RKO (cell line): ENCODE results near the gene KLHDC8A.
"Not testable (repeated sequence)": the region's sequence is repeated elsewhere in the genome, so short reads cannot be mapped to it uniquely, and the experiment has no call there.

ENCODE experiments used
- DNase-seq: peaks from one replicate; pipeline ENCODE4 v3.0.0-alpha.2; 2016; ENCODE audit warnings: low spot score

KLHDC8A gene

DNA sequence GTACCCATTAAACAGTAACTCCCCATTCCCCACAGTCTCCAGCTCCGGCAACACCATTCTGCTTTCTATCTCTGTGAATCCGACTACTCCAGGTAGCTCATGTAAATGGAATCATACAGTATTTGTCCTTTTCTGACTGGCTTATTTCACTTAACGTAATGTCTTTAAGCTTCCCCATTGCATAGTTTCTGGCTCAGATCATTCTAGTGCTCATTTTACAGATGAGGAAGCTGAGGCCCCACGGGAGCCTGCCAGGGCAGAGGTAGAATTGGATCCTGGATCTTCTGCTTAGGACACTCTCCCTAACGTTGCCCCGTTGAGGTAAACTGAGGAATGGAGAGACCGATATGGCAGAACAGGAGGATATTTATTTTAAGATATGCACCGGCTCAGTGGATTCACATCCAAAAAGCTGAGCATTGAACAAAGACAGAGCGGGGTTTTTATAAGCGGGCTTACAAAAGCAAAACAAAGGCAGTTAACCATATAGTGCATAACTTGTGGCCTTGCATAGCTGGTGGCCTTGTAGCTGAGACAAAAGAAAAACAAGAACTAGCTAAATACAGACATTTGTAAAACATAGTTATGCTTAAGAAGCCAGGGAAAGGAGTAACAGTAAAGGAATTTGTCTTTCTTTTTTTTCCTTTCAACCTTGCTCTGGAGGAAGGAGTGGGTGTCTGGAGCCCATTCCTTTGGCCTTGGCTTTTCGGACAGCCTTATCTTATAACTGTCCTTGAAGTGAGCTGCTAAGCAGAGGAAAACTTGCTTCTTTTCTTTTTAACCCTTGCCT, 15.3 kb upstream of the KLHDC8A start:
- no peak for DNase-seq

DNA sequence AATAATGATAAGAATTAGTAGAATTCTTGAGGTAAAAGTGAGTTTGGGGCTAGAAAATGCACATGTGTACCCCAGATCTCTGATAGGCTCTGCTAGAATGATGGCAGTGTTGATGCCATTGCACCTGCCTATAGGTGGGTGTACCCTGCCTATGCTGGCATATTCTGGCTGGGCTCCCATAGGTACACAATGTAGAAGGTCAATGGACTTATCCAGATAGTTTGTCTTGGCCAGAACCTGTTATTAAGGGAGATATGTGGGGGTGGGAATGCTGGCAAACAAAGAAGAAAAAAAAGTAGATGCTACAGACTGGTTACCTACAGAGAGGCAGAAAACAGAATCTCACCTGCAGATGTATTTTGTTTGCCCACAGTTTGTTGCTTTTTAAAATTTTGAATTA, 14.1 kb upstream of the KLHDC8A start:
- DNase-seq = no peak

DNA sequence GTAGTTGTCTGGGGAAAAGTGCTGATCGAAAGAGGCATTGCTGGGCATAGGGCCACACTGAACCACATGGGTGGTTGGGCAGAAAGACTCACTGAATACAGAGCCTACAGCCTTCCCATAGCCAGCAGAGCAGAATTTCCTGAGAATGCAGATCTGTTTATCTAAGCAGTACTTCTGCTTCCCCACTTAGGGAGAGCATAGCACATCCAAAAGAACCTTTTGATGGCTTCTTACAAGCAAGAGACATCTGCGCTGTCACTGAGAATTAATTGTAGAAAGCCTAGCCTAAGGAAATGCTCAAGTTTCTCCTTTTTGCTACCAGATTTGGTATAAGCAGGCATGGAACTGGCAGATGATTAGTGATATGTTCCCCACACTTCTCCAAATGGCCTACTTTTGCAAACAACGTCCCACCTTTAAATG, 13.0 kb upstream of the KLHDC8A start:
- no peak for DNase-seq

DNA sequence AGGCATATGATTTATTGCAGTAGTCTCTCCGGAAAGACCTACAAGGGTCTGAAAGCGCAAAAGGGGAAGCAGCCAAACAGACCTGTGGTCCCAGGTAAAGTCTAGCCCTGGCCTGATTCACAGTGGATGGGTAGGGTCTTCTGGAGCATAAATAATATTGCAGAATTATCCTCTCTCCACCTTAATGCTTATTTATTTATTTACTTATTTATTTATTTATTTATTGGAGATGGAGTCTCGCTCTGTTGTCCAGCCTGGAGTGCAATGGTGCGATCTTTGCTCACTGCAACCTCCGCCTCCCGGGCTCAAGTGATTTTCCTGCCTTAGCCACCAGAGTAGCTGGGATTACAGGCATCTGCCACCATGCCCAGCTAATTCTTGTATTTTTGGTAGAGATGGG, 11.8 kb upstream of the KLHDC8A start:
- no peak for DNase-seq

DNA sequence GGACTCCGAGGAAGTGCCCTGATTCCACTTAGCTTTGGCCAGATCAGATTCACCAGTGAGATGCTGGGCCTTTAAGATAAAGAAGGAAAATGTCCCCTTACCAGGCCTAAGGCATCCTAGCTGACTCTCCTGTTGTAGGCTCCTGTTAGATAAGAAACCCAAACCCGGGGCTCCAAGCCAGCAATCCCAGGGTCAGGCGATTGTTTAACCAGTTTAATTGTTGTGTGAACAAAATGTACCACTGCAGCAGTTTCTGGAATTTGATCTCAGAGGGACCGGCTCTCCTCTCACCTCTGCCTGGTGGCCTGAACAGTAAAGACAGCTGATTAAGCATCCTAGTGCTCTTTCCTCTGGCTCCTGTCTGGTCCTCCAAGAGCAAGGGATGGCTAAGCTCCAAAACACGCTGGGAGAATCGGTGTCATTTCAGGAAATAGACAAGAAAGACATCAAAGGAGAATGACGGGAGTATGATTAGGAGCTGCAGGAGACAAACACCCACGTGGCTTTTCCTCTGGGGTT, 9.3 kb upstream of the KLHDC8A start:
- DNase-seq = no peak

DNA sequence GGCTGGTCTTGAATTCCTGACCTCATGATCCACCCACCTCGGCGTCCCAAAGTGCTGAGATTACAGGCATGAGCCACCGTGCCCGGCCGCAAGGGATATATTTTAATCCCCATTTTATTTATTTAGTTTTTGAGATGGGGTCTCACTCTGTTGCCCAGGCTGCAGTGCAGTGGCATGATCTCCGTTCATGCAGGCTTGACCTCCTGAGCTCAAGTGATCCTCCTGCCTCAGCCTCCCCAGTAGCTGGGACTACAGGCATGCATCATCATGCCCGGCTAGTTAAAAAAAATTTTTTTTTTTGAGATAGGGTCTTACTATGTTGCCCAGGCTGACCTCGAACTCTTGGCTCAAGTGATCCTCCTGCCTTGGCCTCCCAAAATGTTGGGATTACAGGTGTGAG, 8.4 kb upstream of the KLHDC8A start:
- DNase-seq = not testable (repeated sequence)

DNA sequence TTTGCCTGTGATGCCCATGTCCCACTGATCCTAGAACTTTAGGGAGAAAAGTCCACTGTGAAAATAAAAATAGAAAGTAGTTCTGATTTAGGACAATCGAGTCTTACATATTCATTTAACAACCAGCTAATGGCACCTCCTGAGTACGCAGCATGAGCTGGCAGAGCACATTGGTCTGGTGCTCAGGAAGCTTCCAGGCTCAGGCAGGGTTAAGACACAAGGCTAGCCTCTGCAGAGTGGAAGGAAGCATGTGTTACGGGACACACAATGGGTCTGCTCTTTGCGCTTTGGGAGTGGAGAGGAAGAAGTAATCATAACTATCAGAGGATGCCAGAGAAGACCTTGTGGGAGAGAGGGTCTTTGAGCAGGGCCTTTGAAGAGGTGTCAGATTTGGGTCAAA, 4.2 kb upstream of the KLHDC8A start:
- no peak for DNase-seq

DNA sequence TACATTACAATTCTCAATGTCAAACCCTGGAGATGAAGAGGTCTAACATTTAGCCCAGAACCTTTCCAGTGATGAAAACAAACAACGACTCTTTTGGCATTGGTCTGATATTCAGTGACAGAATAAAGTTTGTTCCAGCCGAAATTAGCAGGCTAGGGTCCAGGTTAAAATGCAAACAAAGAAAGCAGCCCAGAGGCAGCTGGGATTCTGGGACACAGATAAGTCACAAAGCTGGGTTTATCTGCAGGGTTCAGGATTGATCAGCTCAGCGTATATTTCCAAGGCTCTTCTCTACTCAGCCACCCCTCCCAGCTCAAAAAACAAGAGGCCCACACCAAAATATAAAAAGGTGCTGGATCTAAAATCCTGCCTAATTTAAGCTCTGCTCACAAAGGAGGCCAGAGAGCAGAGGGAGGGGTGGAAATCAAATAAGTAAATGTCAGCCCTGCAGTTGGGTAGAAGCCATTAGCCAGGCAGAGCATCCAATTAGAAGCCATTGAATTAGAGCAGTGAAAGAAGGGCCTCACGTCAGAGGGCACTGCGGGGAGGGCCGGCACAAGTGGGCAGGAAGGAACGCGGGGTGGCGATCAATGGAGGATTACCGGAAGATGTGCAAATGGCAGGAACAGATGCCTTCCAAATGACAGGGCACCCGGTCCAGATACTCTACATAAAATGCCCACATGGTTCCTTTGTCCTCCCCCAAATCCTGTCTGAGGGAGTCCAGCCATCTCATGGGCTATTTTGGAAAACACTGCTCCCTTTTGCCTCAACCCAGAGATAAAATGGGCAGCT, 3.2 kb upstream of the KLHDC8A start:
- DNase-seq = no peak

DNA sequence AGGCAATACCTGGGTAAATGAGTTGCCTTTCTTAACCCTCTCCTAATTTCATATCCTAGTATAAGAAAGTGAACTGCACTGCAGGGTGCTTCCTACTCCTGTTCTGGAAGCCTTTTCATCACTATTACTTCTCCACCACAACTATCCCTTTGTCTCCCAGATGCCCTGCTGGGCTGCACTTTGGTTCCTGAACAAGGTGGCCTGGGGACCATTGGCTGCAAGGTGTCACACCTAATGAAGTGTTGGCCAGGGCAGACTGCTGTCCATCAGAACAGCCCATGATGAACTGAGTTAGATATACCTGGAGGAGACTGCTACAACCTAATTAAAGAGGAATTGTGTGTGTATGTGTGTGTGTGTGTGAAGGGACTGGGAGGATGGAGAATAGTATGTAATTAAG, 1.9 kb upstream of the KLHDC8A start:
- no peak for DNase-seq

DNA sequence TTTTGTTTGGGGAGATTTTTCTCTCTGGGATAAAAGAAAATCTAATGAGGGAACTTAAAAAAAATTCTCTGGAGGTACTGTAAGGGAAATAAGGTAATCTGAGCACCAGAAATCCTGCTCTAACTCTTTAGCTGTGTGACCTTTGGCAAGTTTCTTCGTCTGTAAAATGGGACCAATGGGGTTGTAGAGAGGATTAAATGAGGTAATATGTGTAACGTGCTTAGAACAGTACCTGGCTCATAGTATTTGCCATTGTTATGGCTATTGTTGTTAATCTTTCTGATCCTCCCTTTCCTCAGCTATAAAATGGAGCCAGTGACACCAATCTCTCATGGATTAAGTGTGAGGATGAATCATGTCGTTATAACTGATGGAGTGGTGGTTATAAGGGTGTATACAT, 845 bp upstream of the KLHDC8A start:
- no peak for DNase-seq

DNA sequence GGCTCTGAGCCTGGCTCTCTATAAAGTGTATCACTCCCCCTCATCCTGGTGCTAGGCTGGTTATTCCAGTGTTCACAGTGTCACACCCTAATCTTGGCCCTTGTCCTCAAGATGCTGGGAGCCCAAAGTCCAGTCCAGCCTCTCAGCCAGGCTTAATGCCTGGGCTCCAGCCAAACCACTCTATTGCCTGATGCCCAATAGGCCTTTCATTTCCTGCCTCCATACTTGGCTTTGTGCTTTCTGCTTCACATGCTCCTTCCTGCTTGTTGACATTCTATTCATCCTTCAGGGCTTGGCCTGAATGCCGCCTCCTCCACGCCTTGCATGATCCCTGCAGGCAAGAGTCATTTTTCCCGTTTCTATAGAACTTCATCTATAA, 1.7 kb downstream of the KLHDC8A start:
- no peak for DNase-seq

DNA sequence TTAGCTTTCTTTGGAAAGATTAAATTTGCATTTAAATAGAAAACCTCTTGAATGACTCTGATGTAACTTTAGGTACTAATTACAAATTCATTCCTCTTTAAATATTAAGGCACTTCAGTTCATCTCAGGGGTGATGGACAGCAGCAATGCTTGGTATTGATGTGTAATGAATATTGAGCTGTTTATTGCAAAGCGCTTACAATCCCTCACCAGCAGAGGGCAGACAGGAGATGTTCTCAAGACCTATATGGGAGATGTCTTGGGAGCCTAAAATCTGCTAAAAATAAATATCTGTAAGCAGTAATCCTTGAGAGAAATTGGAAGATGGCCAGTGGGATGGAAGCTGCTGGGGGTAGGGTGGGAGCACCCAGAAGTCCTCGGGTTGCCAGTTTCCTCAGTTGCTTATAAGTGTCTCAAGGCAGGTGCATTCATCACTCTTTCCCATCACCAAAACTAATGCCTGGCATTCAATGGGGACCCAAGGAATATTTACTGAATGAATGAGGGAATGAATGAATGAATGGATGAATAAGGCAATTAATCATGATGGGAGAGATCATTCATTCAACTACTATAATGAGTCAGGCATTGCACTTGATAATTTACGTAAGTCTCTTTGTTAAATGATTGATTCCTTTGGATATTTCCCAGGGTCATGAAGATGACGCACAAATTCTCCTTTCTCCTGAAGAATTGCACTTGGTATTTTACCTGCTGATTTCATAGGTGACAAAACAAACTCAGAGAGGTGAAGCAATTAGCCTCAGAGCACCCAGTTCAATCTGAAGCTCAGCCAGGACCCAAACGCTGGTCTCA, 2.3 kb downstream of the KLHDC8A start:
- peak; percentile 67 for DNase-seq

DNA sequence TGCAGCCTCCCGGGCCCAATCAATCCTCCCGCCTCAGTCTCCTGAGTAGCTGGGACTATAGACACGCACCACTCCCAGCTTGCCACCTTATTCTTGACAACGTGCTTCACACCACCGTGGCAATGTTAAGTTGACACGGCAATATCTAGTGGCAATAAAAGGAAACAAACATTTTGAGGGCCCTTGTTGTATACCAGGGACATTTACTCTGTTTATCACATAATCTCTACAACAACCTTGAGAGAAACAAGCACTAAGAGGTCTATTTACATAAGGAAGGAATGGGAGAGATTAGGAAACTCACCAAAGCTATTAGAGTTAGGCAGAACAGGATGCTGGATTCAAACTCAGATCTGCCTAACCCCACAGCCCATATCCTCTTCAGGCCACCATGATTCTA, 3.1 kb downstream of the KLHDC8A start:
- DNase-seq = no peak

DNA sequence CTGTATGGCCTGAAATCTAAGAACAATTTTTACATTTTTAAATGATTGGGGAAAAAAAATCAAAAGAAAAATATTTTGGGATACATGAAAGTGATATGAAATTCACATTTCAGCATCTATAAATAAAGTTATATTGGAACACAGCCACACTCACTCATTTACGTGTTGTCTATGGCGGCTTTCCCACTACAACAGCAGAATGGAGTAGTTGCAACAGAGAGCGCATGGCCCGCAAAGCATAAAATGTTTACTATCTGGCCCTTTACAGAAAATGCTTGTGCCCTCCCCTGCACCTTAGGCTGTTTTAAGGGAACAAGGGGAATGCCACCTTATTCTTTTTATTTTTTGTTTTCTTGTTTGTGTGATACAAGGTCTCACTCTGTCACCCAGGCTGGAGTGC, 3.5 kb downstream of the KLHDC8A start:
- DNase-seq = no peak

DNA sequence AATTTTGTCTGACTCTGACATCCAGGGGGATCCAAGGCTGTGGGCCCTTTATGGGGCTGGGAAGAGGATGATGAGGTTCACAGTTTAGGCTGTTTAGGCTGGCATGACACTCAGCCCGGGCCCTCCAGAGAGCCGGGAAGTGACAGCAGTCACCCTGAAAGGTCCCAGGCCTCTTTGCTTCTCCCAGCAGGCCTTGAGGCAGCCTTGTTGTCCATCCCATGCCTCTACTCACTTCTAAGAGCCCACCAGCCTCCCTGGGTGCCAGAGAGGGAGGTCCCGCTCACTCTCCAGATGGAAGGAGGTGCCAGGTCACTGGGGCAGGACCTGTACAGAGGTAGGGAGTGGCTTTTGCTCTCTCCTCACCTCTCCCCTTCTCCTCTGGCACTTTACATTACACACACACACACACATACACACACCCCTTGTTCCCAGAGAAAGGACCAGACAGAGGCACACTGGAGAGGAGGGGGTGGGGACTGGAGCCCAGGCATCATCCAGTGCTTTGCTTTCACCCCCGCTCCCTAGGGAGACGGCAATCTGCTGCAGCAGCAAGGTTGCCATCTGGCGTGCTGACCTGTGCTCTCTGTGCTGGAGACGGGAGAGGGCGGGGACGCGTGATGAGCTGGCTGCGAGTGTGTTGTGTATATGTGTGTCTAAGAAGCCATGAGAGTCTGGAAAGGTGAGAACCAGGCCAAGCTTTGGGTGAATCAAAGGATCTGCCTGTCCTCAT, 4.6 kb downstream of the KLHDC8A start:
- DNase-seq = no peak

DNA sequence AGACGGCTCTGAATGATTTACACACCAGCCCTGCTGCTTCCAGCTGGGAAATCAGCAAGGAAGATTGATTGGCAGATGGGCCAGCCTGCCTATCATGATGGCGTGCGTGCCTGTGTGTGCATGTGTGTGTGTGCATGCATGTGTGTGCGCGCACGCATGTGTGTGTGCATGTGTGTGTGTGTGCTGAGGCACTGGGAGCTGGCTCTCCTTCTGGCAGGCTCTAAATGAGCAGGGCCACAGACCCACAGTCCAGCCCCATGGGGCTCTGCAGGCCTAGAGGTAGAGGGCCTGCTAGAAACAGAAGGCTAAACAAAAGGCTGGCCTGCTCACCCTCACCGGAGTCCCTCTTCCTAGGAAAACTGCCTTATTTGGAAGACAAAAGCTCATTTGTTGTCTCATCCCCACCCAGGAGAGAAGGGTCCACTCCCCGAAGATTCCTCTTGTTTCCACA, 6.0 kb downstream of the KLHDC8A start:
- no peak for DNase-seq

DNA sequence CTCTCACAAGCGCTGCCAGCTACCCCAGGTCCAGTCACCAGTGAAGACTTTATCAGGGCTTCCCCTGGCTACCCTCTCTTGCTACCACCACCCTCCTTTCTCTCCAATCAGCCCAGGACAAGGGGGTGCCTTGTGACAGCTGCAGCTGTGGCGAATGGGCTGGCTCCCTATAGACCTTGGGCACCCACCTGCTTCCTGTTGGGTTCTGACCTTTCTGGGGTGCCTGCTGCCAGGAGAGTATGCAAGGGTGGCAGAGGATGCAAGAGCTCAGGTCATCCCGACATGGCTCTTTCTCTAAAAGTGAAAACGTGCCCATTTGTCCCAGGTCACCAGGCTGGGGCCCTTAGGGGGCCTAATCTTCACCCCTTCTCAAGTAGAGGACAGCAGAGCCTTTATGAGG, 6.6 kb downstream of the KLHDC8A start:
- no peak for DNase-seq

DNA sequence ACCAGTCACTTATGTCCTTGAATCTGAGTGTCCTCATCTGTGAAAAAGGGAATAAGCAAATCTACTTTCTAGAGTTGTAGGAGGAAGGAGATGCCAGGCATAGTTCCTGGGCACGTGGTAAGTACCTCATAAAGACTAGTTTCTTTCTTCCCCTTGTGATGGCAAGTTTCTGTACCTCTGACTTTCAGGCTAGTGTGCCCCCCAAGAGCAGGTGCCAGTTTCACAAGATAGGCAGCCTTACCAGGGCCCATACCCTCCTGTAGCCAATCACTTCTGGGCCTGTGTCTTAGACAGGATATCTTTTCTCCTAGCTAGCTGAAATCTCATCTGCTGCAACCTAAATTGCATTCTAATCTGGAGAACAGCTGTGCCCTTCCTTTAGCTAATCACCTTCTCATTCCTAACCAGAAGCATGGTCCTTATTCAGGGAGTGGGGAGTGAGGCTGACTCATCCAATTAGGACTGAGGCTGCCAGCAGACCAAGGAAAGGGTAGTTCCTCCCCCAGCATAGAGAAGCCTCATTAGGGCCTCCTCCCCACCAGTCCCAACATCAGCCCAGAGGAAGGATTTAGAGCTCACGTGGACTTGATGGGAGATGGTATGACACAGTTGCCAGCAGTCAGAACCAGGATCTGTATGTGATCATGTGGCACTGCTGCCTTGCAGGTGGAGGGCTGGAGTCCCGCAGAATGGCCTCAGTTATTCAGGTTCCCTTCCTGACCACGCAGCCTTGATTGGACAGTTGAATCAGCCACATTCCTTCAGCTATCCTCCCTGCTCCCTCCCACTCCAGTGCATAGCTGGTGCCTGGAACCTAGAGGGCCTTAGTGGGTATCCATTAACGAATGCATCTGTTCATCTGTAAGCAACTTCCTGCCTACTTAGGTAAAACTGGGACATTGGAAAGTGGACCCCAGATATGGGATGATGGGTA, 7.9 kb downstream of the KLHDC8A start:
- no peak for DNase-seq

DNA sequence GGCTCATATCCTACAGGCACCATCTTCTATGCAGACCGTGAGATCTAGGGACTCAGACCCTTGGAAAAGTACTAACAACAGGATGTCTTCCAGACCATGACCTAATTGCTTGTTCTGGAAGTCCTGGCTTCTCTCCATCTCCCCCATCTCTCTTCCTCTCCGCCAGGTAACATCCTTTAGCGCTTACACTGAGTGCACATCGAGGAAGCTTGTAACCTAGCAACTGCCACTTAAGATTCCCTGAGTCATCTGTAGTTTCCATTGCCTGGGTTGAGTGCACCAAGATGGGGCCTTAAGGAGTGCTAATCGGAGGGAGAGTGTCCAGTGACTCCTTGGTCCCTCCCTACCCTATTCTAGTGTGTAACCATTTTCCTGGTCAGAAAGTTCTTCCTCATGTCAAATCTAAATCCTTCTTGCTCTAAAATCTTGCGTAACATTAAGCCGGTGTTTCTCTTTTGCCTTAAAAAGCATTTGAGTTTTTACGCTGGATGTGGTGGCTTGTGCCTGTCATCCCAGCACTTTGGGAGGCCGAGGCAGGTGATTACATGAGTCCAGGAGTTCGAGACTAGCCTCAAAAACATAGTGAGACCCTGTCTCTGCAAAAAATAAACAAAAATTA, 9.7 kb downstream of the KLHDC8A start:
- DNase-seq = peak; percentile 29

DNA sequence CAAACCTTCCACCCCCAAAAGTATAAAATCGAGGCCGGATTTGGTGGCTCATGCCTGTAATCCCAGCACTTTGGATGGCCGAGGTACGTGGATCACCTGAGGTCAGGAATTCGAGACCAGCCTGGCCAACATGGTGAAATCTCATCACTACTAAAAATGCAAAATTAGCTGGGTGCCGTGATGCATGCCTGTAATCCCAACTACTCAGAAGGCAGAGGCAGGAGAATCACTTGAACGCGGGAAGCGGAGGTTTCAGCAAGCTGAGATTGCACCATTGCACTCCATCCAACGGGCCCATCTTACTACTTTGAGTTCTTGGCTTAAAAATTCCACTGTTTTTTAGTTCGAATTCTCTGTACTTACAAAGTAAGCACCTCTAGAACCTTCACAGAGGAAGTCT, 11.0 kb downstream of the KLHDC8A start:
- no peak for DNase-seq
